PC-9 (cell line): ENCODE measurements around the gene CD86. TPM values are rescaled to one million over a fixed set of nuclear protein-coding genes. Genes with fewer than 3 reads are reported as not detected.

ENCODE experiments used
- BruUV-seq: library from RNA; stranded (reverse); fragments of 400-500 nt; replicated peaks from 2 replicates; lab custom pipeline; 2021; lab: Mats Ljungman, UMichigan
- CTCF ChIA-PET: fragments of 300-600 bp; sonication (Branson Sonifier 250); formaldehyde crosslinking; loops from one replicate; lab custom pipeline; 2022; ENCODE audit warnings: antibody characterized with exemption; lab: Charles Lee
- POLR2A ChIA-PET: fragments of 300-600 bp; sonication (Branson Sonifier 250); formaldehyde crosslinking; loops from one replicate; lab custom pipeline; 2022; ENCODE audit warnings: antibody characterized with exemption; ENCODE audit not compliant: unreplicated experiment; lab: Charles Lee
- DNase-seq, 2 experiments: peaks; one replicate each; pipeline versions ENCODE4 v3.0.0 to v3.0.0-alpha.2; 2015 to 2022; ENCODE audit warnings: mixed read lengths in 1 of 2
- H2AFZ ChIP-seq: fragments of 200-600 bp; sonication (generic); 2 replicates; pipeline ENCODE4 v1.8.1; 2017; ENCODE audit warnings: antibody characterized with exemption
- H3F3A ChIP-seq: fragments of 200-600 bp; sonication (generic); 2 replicates; pipeline ENCODE4 v1.8.1; 2017; ENCODE audit warnings: antibody characterized with exemption, mild to moderate bottlenecking, low read depth; ENCODE audit not compliant: insufficient read depth
- H3K27ac ChIP-seq: fragments of 200-600 bp; sonication (generic); 2 replicates; pipeline ENCODE4 v1.6.1; 2016; ENCODE audit warnings: mixed run types
- H3K27me3 ChIP-seq: fragments of 200-600 bp; sonication (generic); 2 replicates; pipeline ENCODE4 v1.6.1; 2016; ENCODE audit warnings: low read depth, mixed run types; ENCODE audit not compliant: insufficient read depth
- H3K36me3 ChIP-seq: fragments of 200-600 bp; sonication (generic); 2 replicates; pipeline ENCODE4 v1.6.1; 2016; ENCODE audit warnings: low read depth, mixed run types
- H3K4me1 ChIP-seq: fragments of 200-600 bp; sonication (generic); replicated peaks from 2 replicates; pipeline ENCODE4 v1.6.1; 2016; ENCODE audit warnings: mixed run types; ENCODE audit not compliant: insufficient read depth
- H3K4me2 ChIP-seq: fragments of 200-600 bp; sonication (generic); 2 replicates; pipeline ENCODE4 v1.6.1; 2017; ENCODE audit warnings: mixed run types
- H3K4me3 ChIP-seq: fragments of 200-600 bp; sonication (generic); 2 replicates; pipeline ENCODE4 v1.6.1; 2016; ENCODE audit warnings: mixed run types
- H3K79me2 ChIP-seq: fragments of 200-600 bp; sonication (generic); 2 replicates; pipeline ENCODE4 v1.6.1; 2017; ENCODE audit warnings: low read depth, mixed run types
- H3K9me2 ChIP-seq: fragments of 200-600 bp; sonication (generic); 2 replicates; pipeline ENCODE4 v1.8.1; 2017; ENCODE audit warnings: mild to moderate bottlenecking; ENCODE audit not compliant: insufficient read depth
- H3K9me3 ChIP-seq: fragments of 200-600 bp; sonication (generic); 2 replicates; pipeline ENCODE4 v1.8.1; 2016; ENCODE audit warnings: low read depth; ENCODE audit not compliant: insufficient read depth
- H4K20me1 ChIP-seq: fragments of 200-600 bp; sonication (generic); 2 replicates; pipeline ENCODE4 v1.8.1; 2017; ENCODE audit not compliant: insufficient read depth
- EZH2 ChIP-seq: fragments of 200-600 bp; sonication (generic); IDR thresholded peaks from 2 replicates; pipeline ENCODE4 v1.8.0; 2017; ENCODE audit warnings: antibody characterized with exemption, low read depth
- intact Hi-C: fragments of 100-400 bp; cut with micrococcal nuclease; formaldehyde crosslinking; loops from one replicate; pipeline ENCODE4 v1.10.0; 2022; ENCODE audit not compliant: unreplicated experiment
- total RNA-seq: library from RNA; stranded (reverse); gene quantifications from 2 replicates; pipeline ENCODE4 v1.2.3, GENCODE V29; 2021
- TF ChIP-seq, protein P1 (sequence below): fragments of 200-600 bp; sonication (generic); conservative IDR thresholded peaks from 2 replicates; pipeline ENCODE4 v1.6.1; 2017; ENCODE audit warnings: mixed run types, antibody characterized with exemption, mild to moderate bottlenecking, moderate library complexity

CD86 gene
- total RNA-seq, 1 experiment from 2014 or later: not detected

DNA sequence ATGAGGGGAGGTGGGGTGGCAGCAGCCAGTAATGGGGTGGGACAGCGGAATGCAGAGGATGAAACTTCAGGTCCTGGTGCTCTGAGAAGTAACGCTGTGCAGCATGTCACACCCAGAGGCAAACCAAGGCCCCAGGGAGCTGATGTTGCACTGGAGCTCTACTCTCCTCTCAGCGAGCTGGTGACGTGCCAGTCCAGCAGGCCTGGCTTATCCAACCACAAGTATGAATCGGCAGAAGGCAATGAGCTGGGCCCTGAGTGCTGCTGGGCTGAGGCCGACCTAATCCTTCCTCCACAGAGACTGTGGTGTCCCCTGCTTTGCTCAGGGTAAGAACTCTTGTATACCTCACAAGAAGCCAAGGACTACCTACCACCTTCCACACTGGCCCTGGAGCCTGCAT, 30.5 kb downstream of the CD86 start:
- no peaks in the 10 kb centered on the region for H3K9me3 ChIP-seq
- no peaks in the 10 kb centered on the region for H3K4me1 ChIP-seq
- no peaks in the 10 kb centered on the region for H4K20me1 ChIP-seq
- intact Hi-C loops: no loop called here
- CTCF ChIA-PET: no interaction called here
- no TSS peak for BruUV-seq
- no peak overlapping the region for H3K4me3 ChIP-seq
- H2AFZ ChIP-seq: no peak overlapping the region
- H3K36me3 ChIP-seq: no peaks in the 10 kb centered on the region
- no peaks in the 10 kb centered on the region for H3K9me2 ChIP-seq
- H3K27ac ChIP-seq: no peak overlapping the region
- POLR2A ChIA-PET: no interaction called here
- DNase-seq: no peak
- H3K27me3 ChIP-seq: no peaks in the 10 kb centered on the region
- no peaks in the 10 kb centered on the region for H3F3A ChIP-seq
- TF ChIP-seq EZH2: no peak
- TF ChIP-seq, protein P1, sequence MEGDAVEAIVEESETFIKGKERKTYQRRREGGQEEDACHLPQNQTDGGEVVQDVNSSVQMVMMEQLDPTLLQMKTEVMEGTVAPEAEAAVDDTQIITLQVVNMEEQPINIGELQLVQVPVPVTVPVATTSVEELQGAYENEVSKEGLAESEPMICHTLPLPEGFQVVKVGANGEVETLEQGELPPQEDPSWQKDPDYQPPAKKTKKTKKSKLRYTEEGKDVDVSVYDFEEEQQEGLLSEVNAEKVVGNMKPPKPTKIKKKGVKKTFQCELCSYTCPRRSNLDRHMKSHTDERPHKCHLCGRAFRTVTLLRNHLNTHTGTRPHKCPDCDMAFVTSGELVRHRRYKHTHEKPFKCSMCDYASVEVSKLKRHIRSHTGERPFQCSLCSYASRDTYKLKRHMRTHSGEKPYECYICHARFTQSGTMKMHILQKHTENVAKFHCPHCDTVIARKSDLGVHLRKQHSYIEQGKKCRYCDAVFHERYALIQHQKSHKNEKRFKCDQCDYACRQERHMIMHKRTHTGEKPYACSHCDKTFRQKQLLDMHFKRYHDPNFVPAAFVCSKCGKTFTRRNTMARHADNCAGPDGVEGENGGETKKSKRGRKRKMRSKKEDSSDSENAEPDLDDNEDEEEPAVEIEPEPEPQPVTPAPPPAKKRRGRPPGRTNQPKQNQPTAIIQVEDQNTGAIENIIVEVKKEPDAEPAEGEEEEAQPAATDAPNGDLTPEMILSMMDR: no peak
- H3K4me2 ChIP-seq: no peak overlapping the region
- no peaks in the 10 kb centered on the region for H3K79me2 ChIP-seq

DNA sequence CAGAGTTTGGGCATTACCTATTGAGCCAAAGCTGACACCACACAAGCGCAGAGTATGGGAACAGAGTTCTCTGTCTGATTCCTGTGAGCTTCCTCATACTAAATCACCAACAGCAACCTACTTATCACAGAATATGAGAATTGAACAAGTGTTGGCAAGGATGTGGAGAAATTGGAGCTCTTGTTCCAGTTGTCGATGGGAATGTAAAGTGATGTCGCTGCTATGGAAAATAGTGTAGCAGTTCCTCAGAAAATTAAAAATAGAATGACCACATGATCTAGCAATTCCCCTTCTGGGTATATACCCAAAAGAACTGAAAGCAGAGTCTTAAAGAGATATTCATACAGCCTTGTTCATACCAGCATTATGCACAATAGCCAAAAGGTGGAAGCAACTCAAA, 33.4 kb downstream of the CD86 start:
- Histone ChIP-seq H3K4me1 (no peaks in the 10 kb centered on the region), H3F3A (no peaks in the 10 kb centered on the region), H4K20me1 (no peaks in the 10 kb centered on the region), H3K9me2 (no peaks in the 10 kb centered on the region), H3K27ac (no peak overlapping the region), H3K4me3 (no peak overlapping the region), H3K9me3 (no peaks in the 10 kb centered on the region), H3K4me2 (no peak overlapping the region), H3K79me2 (no peaks in the 10 kb centered on the region), H3K36me3 (no peaks in the 10 kb centered on the region), H3K27me3 (no peaks in the 10 kb centered on the region), H2AFZ (no peak overlapping the region)
- BruUV-seq: no TSS peak
- DNase-seq: no peak
- ChIA-PET POLR2A (no interaction called here), CTCF (no interaction called here)
- TF ChIP-seq EZH2: no peak
- TF ChIP-seq, protein P1: no peak
- intact Hi-C loops: no loop called here

DNA sequence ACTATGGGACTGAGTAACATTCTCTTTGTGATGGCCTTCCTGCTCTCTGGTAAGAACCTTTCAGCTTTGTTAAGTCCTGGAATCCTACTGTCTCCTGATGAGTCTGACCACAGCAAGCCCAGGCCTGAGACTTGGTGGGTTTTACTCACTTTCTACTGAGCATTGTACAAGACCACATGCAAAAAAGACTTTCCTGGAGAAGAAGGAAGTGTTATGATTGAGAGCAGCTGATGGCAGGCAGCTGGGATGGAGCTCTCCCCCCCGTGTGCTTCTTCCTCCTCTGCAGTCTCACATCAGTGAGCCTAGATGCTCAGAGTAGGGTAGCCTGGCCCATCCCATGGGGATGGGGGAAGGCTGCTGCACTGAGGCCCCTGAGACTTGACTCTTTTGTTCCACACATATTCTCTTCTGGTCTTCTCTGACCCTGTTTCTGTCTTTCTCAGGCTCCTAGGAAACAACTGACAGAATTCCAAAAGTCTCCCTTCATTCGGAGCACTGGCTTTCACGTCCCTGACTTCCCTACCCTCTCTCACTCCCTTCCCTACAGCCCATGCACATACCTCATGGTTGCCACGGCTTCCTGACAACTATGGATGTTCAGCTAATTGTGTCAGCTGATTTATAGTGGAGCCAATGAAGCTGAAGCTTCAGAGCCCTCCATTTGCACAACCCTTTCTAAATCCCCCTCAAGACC, 36.6 kb downstream of the CD86 start:
- BruUV-seq: no TSS peak
- DNase-seq: no peak
- Histone ChIP-seq H3K4me3 (no peak overlapping the region), H3K79me2 (no peaks in the 10 kb centered on the region), H4K20me1 (no peaks in the 10 kb centered on the region), H3K4me2 (no peak overlapping the region), H3F3A (no peaks in the 10 kb centered on the region), H3K9me3 (no peaks in the 10 kb centered on the region), H2AFZ (no peak overlapping the region), H3K36me3 (no peaks in the 10 kb centered on the region), H3K27ac (no peak overlapping the region), H3K27me3 (no peaks in the 10 kb centered on the region), H3K9me2 (no peaks in the 10 kb centered on the region), H3K4me1 (no peaks in the 10 kb centered on the region)
- ChIA-PET POLR2A (no interaction called here), CTCF (no interaction called here)
- intact Hi-C loops: no loop called here
- TF ChIP-seq, protein P1: no peak
- TF ChIP-seq EZH2: no peak
